Upper lobe of right lung (tissue), 1 donor: ENCODE data around the gene VARS1. TPM values are rescaled to one million over a fixed set of nuclear protein-coding genes. Genes with fewer than 3 reads are reported as not detected.

ENCODE experiments used
- ATAC-seq: fragments of 200-7000 bp; cut with Tn5 transposase; one replicate; pipeline ENCODE4 v1.9.1; 2020; ENCODE audit warnings: mild to moderate bottlenecking, moderate library complexity
- DNase-seq: peaks from one replicate; pipeline ENCODE4 v3.0.0-alpha.2; 2020
- H3K27ac ChIP-seq: fragments of 200-600 bp; one replicate; pipeline ENCODE4 v1.8.0; 2022
- H3K27me3 ChIP-seq: fragments of 200-600 bp; one replicate; pipeline ENCODE4 v1.8.0; 2022; ENCODE audit warnings: mild to moderate bottlenecking
- H3K36me3 ChIP-seq: fragments of 200-600 bp; one replicate; pipeline ENCODE4 v1.8.0; 2022
- H3K4me1 ChIP-seq: fragments of 200-600 bp; one replicate; pipeline ENCODE4 v1.8.0; 2022
- H3K4me3 ChIP-seq: fragments of 200-600 bp; one replicate; pipeline ENCODE4 v1.8.0; 2022; ENCODE audit warnings: mild to moderate bottlenecking
- H3K9me3 ChIP-seq: fragments of 200-600 bp; one replicate; pipeline ENCODE4 v1.8.0; 2022
- intact Hi-C: fragments of 100-400 bp; cut with DNase I; formaldehyde crosslinking; loops from one replicate; pipeline ENCODE4 v1.11.0; 2022
- total RNA-seq: library from RNA; stranded (reverse); fragmentation: NEBNext Ultra II Directional; extraction: Animal tissue kit (Norgen Biotek cat#: 25700); gene quantifications from one replicate; pipeline ENCODE4 v1.2.1, GENCODE V29; 2021
- TF ChIP-seq, protein P1 (sequence below): fragments of 200-600 bp; IDR thresholded peaks from one replicate; pipeline ENCODE4 v1.8.0; 2022; ENCODE audit warnings: antibody characterized with exemption
- donor health status: DM: no; HTN: yes; CAD: no; lungs with severe emphysema.

VARS1 gene
- total RNA-seq, 1 donor from 2014 or later = 53.0 TPM

DNA sequence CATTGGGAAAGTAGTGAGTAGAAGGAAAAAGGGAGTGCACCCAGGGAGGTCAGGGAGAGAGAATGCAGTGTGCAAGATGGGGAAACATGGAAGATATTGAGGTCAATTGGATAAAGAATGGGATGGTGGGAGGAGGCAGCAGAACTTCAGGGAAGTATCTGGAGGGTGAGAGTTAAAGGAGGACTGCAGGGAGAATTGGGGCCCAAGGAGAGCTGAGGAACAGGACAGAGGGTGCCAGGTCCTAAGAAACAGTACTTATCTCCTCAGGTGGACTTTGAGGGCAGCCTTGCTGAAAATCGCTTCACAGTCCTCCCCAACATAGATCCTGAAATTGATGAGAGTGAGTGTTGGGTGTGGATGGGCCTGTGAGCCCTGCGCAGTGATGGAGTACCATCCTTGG is 37.3 kb downstream of the VARS1 start:
- intact Hi-C loops = no loop called here
- ATAC-seq (no peak), DNase-seq (no peak)
- TF ChIP-seq, protein P1, sequence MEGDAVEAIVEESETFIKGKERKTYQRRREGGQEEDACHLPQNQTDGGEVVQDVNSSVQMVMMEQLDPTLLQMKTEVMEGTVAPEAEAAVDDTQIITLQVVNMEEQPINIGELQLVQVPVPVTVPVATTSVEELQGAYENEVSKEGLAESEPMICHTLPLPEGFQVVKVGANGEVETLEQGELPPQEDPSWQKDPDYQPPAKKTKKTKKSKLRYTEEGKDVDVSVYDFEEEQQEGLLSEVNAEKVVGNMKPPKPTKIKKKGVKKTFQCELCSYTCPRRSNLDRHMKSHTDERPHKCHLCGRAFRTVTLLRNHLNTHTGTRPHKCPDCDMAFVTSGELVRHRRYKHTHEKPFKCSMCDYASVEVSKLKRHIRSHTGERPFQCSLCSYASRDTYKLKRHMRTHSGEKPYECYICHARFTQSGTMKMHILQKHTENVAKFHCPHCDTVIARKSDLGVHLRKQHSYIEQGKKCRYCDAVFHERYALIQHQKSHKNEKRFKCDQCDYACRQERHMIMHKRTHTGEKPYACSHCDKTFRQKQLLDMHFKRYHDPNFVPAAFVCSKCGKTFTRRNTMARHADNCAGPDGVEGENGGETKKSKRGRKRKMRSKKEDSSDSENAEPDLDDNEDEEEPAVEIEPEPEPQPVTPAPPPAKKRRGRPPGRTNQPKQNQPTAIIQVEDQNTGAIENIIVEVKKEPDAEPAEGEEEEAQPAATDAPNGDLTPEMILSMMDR = no peak
- Histone ChIP-seq H3K36me3 (no peaks in the 10 kb centered on the region), H3K4me1 (no peaks in the 10 kb centered on the region), H3K9me3 (no peaks in the 10 kb centered on the region), H3K27me3 (no peaks in the 10 kb centered on the region), H3K27ac (no peak overlapping the region), H3K4me3 (no peak overlapping the region)

DNA sequence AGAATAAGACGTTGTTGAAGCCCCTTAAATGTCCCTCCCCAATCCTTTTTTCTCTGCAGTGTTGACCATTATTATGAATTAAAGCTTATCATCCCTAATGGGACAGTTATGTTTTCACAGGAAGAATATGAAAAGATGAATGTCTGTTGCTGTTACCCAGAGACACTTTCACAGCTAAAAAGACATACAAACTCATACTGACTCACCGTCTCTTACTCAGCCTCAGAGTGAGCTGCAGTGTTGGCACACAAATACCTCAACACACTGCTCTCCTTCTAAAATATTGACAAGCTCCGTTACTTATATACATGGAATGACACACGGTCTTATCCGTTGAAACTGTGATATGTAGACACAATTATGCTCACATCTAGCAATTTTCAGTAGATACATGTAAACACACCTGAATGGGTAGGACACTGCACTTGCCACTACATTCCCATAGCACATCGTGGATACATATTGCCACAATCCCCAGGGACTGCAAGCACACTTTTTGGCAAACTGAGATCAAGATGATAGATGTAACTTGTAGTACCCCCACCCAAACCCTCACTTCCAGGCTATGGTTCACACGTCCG is 42.7 kb downstream of the VARS1 start:
- Histone ChIP-seq H3K9me3 (no peaks in the 10 kb centered on the region), H3K4me1 (no peaks in the 10 kb centered on the region), H3K27ac (no peak overlapping the region), H3K4me3 (no peak overlapping the region), H3K36me3 (no peaks in the 10 kb centered on the region), H3K27me3 (no peaks in the 10 kb centered on the region)
- no peak for DNase-seq
- TF ChIP-seq, protein P1 = no peak
- no peak for ATAC-seq
- intact Hi-C loops = no loop called here

DNA sequence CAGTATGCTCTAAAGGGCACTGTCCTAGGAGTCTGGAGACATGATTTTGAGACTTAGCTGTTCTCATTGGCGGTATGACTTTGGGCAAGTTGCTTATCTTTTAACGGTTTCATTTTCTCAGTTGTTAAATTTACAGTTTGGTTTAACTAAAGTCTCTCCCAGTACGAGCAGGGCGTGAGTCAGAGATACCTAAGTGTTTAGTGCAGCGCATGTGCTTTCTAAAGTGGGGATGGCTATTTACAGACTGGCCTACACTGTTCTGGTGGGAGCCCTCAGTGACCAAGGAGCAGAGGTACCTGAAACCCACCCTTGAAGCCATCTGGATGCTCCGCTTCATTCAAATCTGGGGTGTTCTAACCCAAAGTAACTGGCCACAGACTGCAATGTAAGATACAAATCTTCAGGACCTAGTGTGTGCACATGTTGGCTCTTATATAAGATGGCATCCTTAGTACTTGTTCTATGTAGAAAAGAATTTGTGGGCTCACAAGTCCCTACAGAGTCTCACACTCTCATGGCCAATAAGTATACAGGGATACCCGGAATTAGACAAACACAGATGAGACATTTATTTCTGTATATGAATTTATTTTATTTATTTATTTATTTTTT is 45.0 kb downstream of the VARS1 start:
- Histone ChIP-seq H3K4me3 (no peak overlapping the region), H3K36me3 (no peaks in the 10 kb centered on the region), H3K27me3 (no peaks in the 10 kb centered on the region), H3K4me1 (no peaks in the 10 kb centered on the region), H3K9me3 (no peaks in the 10 kb centered on the region), H3K27ac (no peak overlapping the region)
- ATAC-seq (no peak), DNase-seq (no peak)
- TF ChIP-seq, protein P1 = no peak
- intact Hi-C loops = no loop called here

DNA sequence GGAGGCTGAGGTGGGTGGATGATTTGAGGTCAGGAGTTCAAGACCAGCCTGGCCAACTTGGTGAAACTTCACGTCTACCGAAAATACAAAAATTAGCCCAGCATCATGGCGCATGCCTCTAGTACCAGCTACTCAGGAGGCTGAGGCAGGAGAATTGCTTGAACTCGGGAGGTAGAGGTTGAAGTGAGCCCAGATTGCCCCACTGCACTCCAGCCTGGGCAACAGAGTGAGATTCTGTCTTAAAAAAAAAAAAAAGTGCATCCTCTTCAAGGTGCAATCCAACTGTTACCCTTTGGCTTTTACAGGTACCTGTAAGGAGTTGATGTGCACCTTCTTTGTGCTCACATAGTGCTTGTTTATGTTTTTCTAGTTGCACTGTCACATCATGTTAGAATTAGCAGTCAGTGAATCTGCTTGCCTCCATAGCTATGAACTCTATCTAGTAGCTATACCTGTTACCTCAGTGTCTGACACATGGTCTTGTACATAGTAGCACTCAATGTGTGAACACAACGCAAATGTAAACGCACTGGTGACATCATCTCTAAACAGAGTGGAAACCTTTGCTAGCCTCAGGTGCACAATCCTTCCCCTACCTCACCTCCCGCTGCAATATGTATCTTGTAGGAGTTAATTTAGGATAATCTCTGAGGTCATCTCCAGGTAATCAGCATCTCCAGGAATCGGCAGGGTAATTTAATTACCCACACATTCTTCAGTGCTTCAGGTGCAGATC is 46.1 kb downstream of the VARS1 start:
- Histone ChIP-seq H3K36me3 (no peaks in the 10 kb centered on the region), H3K4me3 (no peak overlapping the region), H3K27ac (no peak overlapping the region), H3K4me1 (no peaks in the 10 kb centered on the region), H3K27me3 (no peaks in the 10 kb centered on the region), H3K9me3 (no peaks in the 10 kb centered on the region)
- TF ChIP-seq, protein P1 = no peak
- intact Hi-C loops = no loop called here
- ATAC-seq (no peak), DNase-seq (no peak)

Other genes starting within 250 kb of the VARS1 start
- gene ATP6V1G2, start 249.1 kb downstream of the VARS1 start, total RNA-seq = 0.75 TPM
- 22.6 TPM for gene NFKBIL1, start 248.1 kb downstream of the VARS1 start, total RNA-seq
- 0.46 TPM for gene LTA, start 223.5 kb downstream of the VARS1 start, total RNA-seq
- gene TNF, start 220.2 kb downstream of the VARS1 start, total RNA-seq = 2.4 TPM
- 6.2 TPM for gene LTB, start 213.3 kb downstream of the VARS1 start, total RNA-seq
- gene LST1, start 209.5 kb downstream of the VARS1 start, total RNA-seq = 68.1 TPM
- gene NCR3, start 202.7 kb downstream of the VARS1 start, total RNA-seq = 1.8 TPM
- gene AIF1, start 180.5 kb downstream of the VARS1 start, total RNA-seq = 55.3 TPM
- gene PRRC2A, start 175.0 kb downstream of the VARS1 start, total RNA-seq = 138 TPM
- 238 TPM for gene BAG6, start 143.1 kb downstream of the VARS1 start, total RNA-seq
- 2.6 TPM for gene APOM, start 139.9 kb downstream of the VARS1 start, total RNA-seq
- 25.6 TPM for gene C6orf47, start 135.0 kb downstream of the VARS1 start, total RNA-seq
- gene GPANK1, start 130.8 kb downstream of the VARS1 start, total RNA-seq = 13.9 TPM
- gene CSNK2B, start 129.7 kb downstream of the VARS1 start, total RNA-seq = 114 TPM
- 12.6 TPM for gene LY6G5B, start 125.8 kb downstream of the VARS1 start, total RNA-seq
- gene LY6G5C, start 114.7 kb downstream of the VARS1 start, total RNA-seq = 3.4 TPM
- gene ABHD16A, start 92.4 kb downstream of the VARS1 start, total RNA-seq = 55.8 TPM
- gene LY6G6F, start 88.9 kb downstream of the VARS1 start, total RNA-seq = not detected
- not detected for gene LY6G6D, start 80.4 kb downstream of the VARS1 start, total RNA-seq
- gene LY6G6C, start 74.0 kb downstream of the VARS1 start, total RNA-seq = not detected
- 1.1 TPM for gene MPIG6B, start 72.4 kb downstream of the VARS1 start, total RNA-seq
- 71.2 TPM for gene DDAH2, start 66.5 kb downstream of the VARS1 start, total RNA-seq
- 286 TPM for gene CLIC1, start 59.2 kb downstream of the VARS1 start, total RNA-seq
- gene MSH5, start 55.7 kb downstream of the VARS1 start, total RNA-seq = 11.2 TPM
- gene SAPCD1, start 33.1 kb downstream of the VARS1 start, total RNA-seq = 2.6 TPM
- gene VWA7, start 18.4 kb downstream of the VARS1 start, total RNA-seq = 3.4 TPM
- 30.8 TPM for gene LSM2, start 11.2 kb upstream of the VARS1 start, total RNA-seq
- 2.0 TPM for gene HSPA1L, start 19.5 kb upstream of the VARS1 start, total RNA-seq
- 150 TPM for gene HSPA1A, start 19.8 kb upstream of the VARS1 start, total RNA-seq
- gene HSPA1B, start 32.0 kb upstream of the VARS1 start, total RNA-seq = 112 TPM
- gene NEU1, start 67.1 kb upstream of the VARS1 start, total RNA-seq = 81.0 TPM
- gene SLC44A4, start 83.2 kb upstream of the VARS1 start, total RNA-seq = 23.1 TPM
- 36.0 TPM for gene EHMT2, start 101.9 kb upstream of the VARS1 start, total RNA-seq
- 3.5 TPM for gene ZBTB12, start 106.3 kb upstream of the VARS1 start, total RNA-seq
- gene C2, start 132.0 kb upstream of the VARS1 start, total RNA-seq = 282 TPM
- 74.9 TPM for gene CFB, start 150.3 kb upstream of the VARS1 start, total RNA-seq
- gene NELFE, start 163.2 kb upstream of the VARS1 start, total RNA-seq = 43.9 TPM
- gene SKIC2, start 163.4 kb upstream of the VARS1 start, total RNA-seq = 58.8 TPM
- gene DXO, start 176.4 kb upstream of the VARS1 start, total RNA-seq = 20.5 TPM
- 200 TPM for gene C4A, start 186.3 kb upstream of the VARS1 start, total RNA-seq
- gene C4B, start 219.0 kb upstream of the VARS1 start, total RNA-seq = 166 TPM
- gene CYP21A2, start 242.7 kb upstream of the VARS1 start, total RNA-seq = 0.61 TPM